ENCODE data around the gene OR10V1. TPM values are rescaled to one million over a fixed set of nuclear protein-coding genes. Genes with fewer than 3 reads are reported as not detected.
"Not testable (repeated sequence)": the region's sequence is repeated elsewhere in the genome, so short reads cannot be mapped to it uniquely, and the experiment has no call there.

The OR10V1 gene
- total RNA-seq, 1 donor from 2014 or later = not detected

- no peak for DNase-seq
Observed at GRCh38 chr11:59710136-59710847, 3.4 kb downstream of the OR10V1 start.

- no peak for DNase-seq
Observed at GRCh38 chr11:59708537-59708936, 5.1 kb downstream of the OR10V1 start.

- DNase-seq = no peak
Observed at GRCh38 chr11:59707371-59707770, 6.3 kb downstream of the OR10V1 start.

- DNase-seq = no peak
Observed at GRCh38 chr11:59706518-59707285, 6.9 kb downstream of the OR10V1 start.

- DNase-seq = no peak
Observed at GRCh38 chr11:59705294-59705693, 8.4 kb downstream of the OR10V1 start.

- not testable (repeated sequence) for DNase-seq
Observed at GRCh38 chr11:59703515-59703914, 10.1 kb downstream of the OR10V1 start.

- not testable (repeated sequence) for DNase-seq
Observed at GRCh38 chr11:59700157-59700556, 13.5 kb downstream of the OR10V1 start.

GRCh38 chr11:59698506-59698905 is 15.1 kb downstream of the OR10V1 start:
- no peak for DNase-seq

GRCh38 chr11:59692915-59693314 is 20.7 kb downstream of the OR10V1 start:
- no peak for DNase-seq

- no peak for DNase-seq
Observed at GRCh38 chr11:59691156-59691555, 22.5 kb downstream of the OR10V1 start.

GRCh38 chr11:59689015-59689414 is 24.6 kb downstream of the OR10V1 start:
- no peak for DNase-seq

- not testable (repeated sequence) for DNase-seq
Observed at GRCh38 chr11:59681260-59681725, 32.4 kb downstream of the OR10V1 start.

- DNase-seq = peak; percentile 80
Observed at GRCh38 chr11:59680287-59681154, 33.1 kb downstream of the OR10V1 start.

- DNase-seq = no peak
Observed at GRCh38 chr11:59679347-59679746, 34.3 kb downstream of the OR10V1 start.

GRCh38 chr11:59678813-59679165 is 34.9 kb downstream of the OR10V1 start:
- DNase-seq = peak; percentile 8

- no peak for DNase-seq
Observed at GRCh38 chr11:59678118-59678812, 35.4 kb downstream of the OR10V1 start.

GRCh38 chr11:59676205-59676604 is 37.4 kb downstream of the OR10V1 start:
- DNase-seq = no peak

- DNase-seq = no peak
Observed at GRCh38 chr11:59674291-59674690, 39.4 kb downstream of the OR10V1 start.

- no peak for DNase-seq
Observed at GRCh38 chr11:59673291-59673690, 40.4 kb downstream of the OR10V1 start.

- DNase-seq = no peak
Observed at GRCh38 chr11:59671471-59671870, 42.2 kb downstream of the OR10V1 start.

- no peak for DNase-seq
Observed at GRCh38 chr11:59669611-59670009, 44.0 kb downstream of the OR10V1 start.
